CD8-positive, alpha-beta memory T cell (primary cell): ENCODE results near the gene DHX32. TPM values are rescaled to one million over a fixed set of nuclear protein-coding genes. Genes with fewer than 3 reads are reported as not detected.

ENCODE experiments used
- CTCF ChIA-PET: fragments of 350-600 bp; sonication (Branson Sonifier 250); formaldehyde crosslinking; loops from one replicate; lab custom pipeline; 2021; ENCODE audit warnings: antibody characterized with exemption; lab: Charles Lee
- POLR2A ChIA-PET: fragments of 350-600 bp; sonication (Branson Sonifier 250); formaldehyde crosslinking; loops from one replicate; lab custom pipeline; 2021; ENCODE audit warnings: antibody characterized with exemption; lab: Charles Lee
- DNase-seq, 5 donors: peaks; one replicate each; pipeline versions ENCODE4 v3.0.0 to v3.0.0-alpha.2; 2020 to 2022; ENCODE audit warnings: mixed read lengths in 1 of 5
- H3K27ac ChIP-seq: one replicate; pipeline ENCODE4 v1.7.0; 2013; ENCODE audit warnings: low read depth, mild to moderate bottlenecking, low read length, moderate library complexity
- H3K27me3 ChIP-seq: 2 replicates; pipeline ENCODE4 v1.7.0; 2013; ENCODE audit warnings: low read length, mild to moderate bottlenecking; ENCODE audit not compliant: insufficient read depth, poor library complexity, severe bottlenecking
- H3K36me3 ChIP-seq: 2 replicates; pipeline ENCODE4 v1.7.0; 2013; ENCODE audit warnings: mild to moderate bottlenecking, low read length, moderate library complexity; ENCODE audit not compliant: insufficient read depth
- H3K4me1 ChIP-seq: 2 replicates; pipeline ENCODE4 v1.7.0; 2013; ENCODE audit warnings: mild to moderate bottlenecking, low read length, moderate library complexity; ENCODE audit not compliant: insufficient read depth
- H3K4me3 ChIP-seq: 2 replicates; pipeline ENCODE4 v1.7.0; 2013; ENCODE audit warnings: mild to moderate bottlenecking, low read length
- H3K9me3 ChIP-seq: 2 replicates; pipeline ENCODE4 v1.7.0; 2013; ENCODE audit warnings: mild to moderate bottlenecking, low read length
- H3K27ac Mint-ChIP-seq, 8 donors: one replicate each; pipeline ENCODE4 v1.8.0; 2020 to 2021; ENCODE audit warnings: mixed read lengths in 8 of 8, mild to moderate bottlenecking in 6 of 8, inconsistent platforms in 3 of 8, moderate library complexity in 3 of 8
- H3K27me3 Mint-ChIP-seq, 2 donors: one replicate each; pipeline ENCODE4 v1.8.0; 2020 to 2021; ENCODE audit warnings: mixed read lengths in 2 of 2, mild to moderate bottlenecking in 1 of 2, moderate library complexity in 1 of 2
- H3K36me3 Mint-ChIP-seq, 3 donors: one replicate each; pipeline ENCODE4 v1.8.0; 2020 to 2021; ENCODE audit warnings: mixed read lengths in 3 of 3, inconsistent platforms in 1 of 3, mild to moderate bottlenecking in 1 of 3
- H3K4me1 Mint-ChIP-seq, 3 donors: one replicate each; pipeline ENCODE4 v1.8.0; 2020 to 2021; ENCODE audit warnings: mixed read lengths in 3 of 3, inconsistent platforms in 1 of 3, mild to moderate bottlenecking in 1 of 3
- H3K4me3 Mint-ChIP-seq, 7 donors: one replicate each; pipeline ENCODE4 v1.8.0; 2020 to 2021; ENCODE audit warnings: mixed read lengths in 7 of 7, mild to moderate bottlenecking in 6 of 7, moderate library complexity in 4 of 7, inconsistent platforms in 2 of 7
- H3K9me3 Mint-ChIP-seq, 5 donors: one replicate each; pipeline ENCODE4 v1.8.0; 2020 to 2022; ENCODE audit warnings: mixed read lengths in 5 of 5, mild to moderate bottlenecking in 3 of 5, moderate library complexity in 2 of 5, inconsistent platforms in 1 of 5
- polyA plus RNA-seq: library from polyadenylated mRNA; unstranded; fragments of 300-500 nt; fragmentation: Illumina TruSeq; gene quantifications from one replicate; pipeline ENCODE4 v1.2.3, GENCODE V29; 2021
- total RNA-seq, 2 experiments: library from RNA; stranded (reverse); gene quantifications; one replicate each; pipeline ENCODE4 v1.2.3, GENCODE V29; 2021

The DHX32 gene
- total and polyA plus RNA-seq, 3 experiments from 2014 or later = 8.4 to 11.0 (median 10.7) TPM

- no peaks in the 10 kb centered on the region for H3K9me3 ChIP-seq
- no peak overlapping the region for H3K4me3 ChIP-seq
- H3K36me3 ChIP-seq = peaks cover 13% of the 10 kb centered on the region
- ChIA-PET CTCF (no interaction called here), POLR2A (no interaction called here)
- Mint-ChIP-seq H3K9me3 (no peaks in the 10 kb centered on the region), H3K27ac (no peak overlapping the region), H3K27me3 (peaks cover 0 to 1% of the 10 kb centered on the region in 2 donors), H3K36me3 (peaks cover 0 to 84% (median 18%) of the 10 kb centered on the region in 3 donors), H3K4me3 (no peak overlapping the region), H3K4me1 (no peaks in the 10 kb centered on the region)
- no peak for DNase-seq
- no peak overlapping the region for H3K27ac ChIP-seq
- no peaks in the 10 kb centered on the region for H3K4me1 ChIP-seq
- H3K27me3 ChIP-seq = no peaks in the 10 kb centered on the region
Measured at GRCh38 chr10:125802131-125802530, 79.0 kb downstream of the DHX32 start.

GRCh38 chr10:125801574-125801973 is 79.5 kb downstream of the DHX32 start:
- ChIA-PET POLR2A (no interaction called here), CTCF (no interaction called here)
- peaks cover 0 to 83% (median 21%) of the 10 kb centered on the region in 3 donors for H3K36me3 Mint-ChIP-seq
- H3K9me3 ChIP-seq = no peaks in the 10 kb centered on the region
- H3K27ac ChIP-seq = no peak overlapping the region
- H3K4me1 Mint-ChIP-seq = no peaks in the 10 kb centered on the region
- peaks cover 13% of the 10 kb centered on the region for H3K36me3 ChIP-seq
- H3K4me3 Mint-ChIP-seq = no peak overlapping the region
- no peaks in the 10 kb centered on the region for H3K27me3 ChIP-seq
- H3K27me3 Mint-ChIP-seq = peaks cover 0 to 1% of the 10 kb centered on the region in 2 donors
- no peak overlapping the region for H3K4me3 ChIP-seq
- no peaks in the 10 kb centered on the region for H3K9me3 Mint-ChIP-seq
- no peak for DNase-seq
- H3K4me1 ChIP-seq = no peaks in the 10 kb centered on the region
- H3K27ac Mint-ChIP-seq = peak overlapping the region in 1 of 8 donors; percentile 27

GRCh38 chr10:125799451-125800182 is 81.5 kb downstream of the DHX32 start:
- POLR2A ChIA-PET = no interaction called here
- peak overlapping the region in 2 of 8 donors; percentile 17 to 27 for H3K27ac Mint-ChIP-seq
- H3K4me3 Mint-ChIP-seq = no peak overlapping the region
- DNase-seq = no peak
- no peaks in the 10 kb centered on the region for H3K9me3 Mint-ChIP-seq
- H3K36me3 ChIP-seq = peaks cover 11% of the 10 kb centered on the region
- no peaks in the 10 kb centered on the region for H3K27me3 ChIP-seq
- CTCF ChIA-PET = no interaction called here
- no peak overlapping the region for H3K4me3 ChIP-seq
- no peak overlapping the region for H3K27ac ChIP-seq
- peaks cover 0 to 1% of the 10 kb centered on the region in 2 donors for H3K27me3 Mint-ChIP-seq
- peaks cover 0 to 79% (median 13%) of the 10 kb centered on the region in 3 donors for H3K36me3 Mint-ChIP-seq
- H3K4me1 Mint-ChIP-seq = no peaks in the 10 kb centered on the region
- no peaks in the 10 kb centered on the region for H3K9me3 ChIP-seq
- H3K4me1 ChIP-seq = no peaks in the 10 kb centered on the region

GRCh38 chr10:125797994-125798662 is 83.0 kb downstream of the DHX32 start:
- CTCF ChIA-PET = no interaction called here

GRCh38 chr10:125797424-125797823 is 83.7 kb downstream of the DHX32 start:
- Histone ChIP-seq H3K4me1 (no peaks in the 10 kb centered on the region), H3K36me3 (peaks cover 4% of the 10 kb centered on the region), H3K27ac (no peak overlapping the region), H3K4me3 (no peak overlapping the region), H3K9me3 (no peaks in the 10 kb centered on the region), H3K27me3 (no peaks in the 10 kb centered on the region)
- H3K36me3 Mint-ChIP-seq = peaks cover 0 to 84% (median 21%) of the 10 kb centered on the region in 3 donors
- peaks cover 3% of the 10 kb centered on the region in 3 donors for H3K4me1 Mint-ChIP-seq
- H3K9me3 Mint-ChIP-seq = no peaks in the 10 kb centered on the region
- peaks cover 0 to 1% of the 10 kb centered on the region in 2 donors for H3K27me3 Mint-ChIP-seq
- peak overlapping the region in 1 of 8 donors; percentile 38 for H3K27ac Mint-ChIP-seq
- no peak overlapping the region for H3K4me3 Mint-ChIP-seq
- no peak for DNase-seq
- CTCF ChIA-PET = interaction anchor here (1.5 kb wide), 1 partner anchor 12 kb away, joined by 4 read pairs; no protein-coding TSS in a partner anchor
- POLR2A ChIA-PET = no interaction called here

More at GRCh38 chr10:125797994-125798662, 83.0 kb downstream of the DHX32 start:
- H3K27me3 ChIP-seq = no peaks in the 10 kb centered on the region
- no peaks in the 10 kb centered on the region for H3K9me3 ChIP-seq
- Mint-ChIP-seq H3K4me1 (no peaks in the 10 kb centered on the region), H3K27me3 (peaks cover 0 to 1% of the 10 kb centered on the region in 2 donors), H3K27ac (peak overlapping the region in 2 of 8 donors; percentile 8 to 56), H3K9me3 (no peaks in the 10 kb centered on the region), H3K4me3 (no peak overlapping the region), H3K36me3 (peaks cover 0 to 83% (median 20%) of the 10 kb centered on the region in 3 donors)
- no peak for DNase-seq
- H3K4me3 ChIP-seq = no peak overlapping the region
- peaks cover 4% of the 10 kb centered on the region for H3K36me3 ChIP-seq
- no peak overlapping the region for H3K27ac ChIP-seq
- POLR2A ChIA-PET = no interaction called here
- H3K4me1 ChIP-seq = no peaks in the 10 kb centered on the region

- peaks cover 9% of the 10 kb centered on the region for H3K36me3 ChIP-seq
- Mint-ChIP-seq H3K27ac (peak overlapping the region in 4 of 8 donors; percentile 19 to 64 (median 44)), H3K4me3 (no peak overlapping the region), H3K36me3 (peaks cover 0 to 80% (median 21%) of the 10 kb centered on the region in 3 donors), H3K27me3 (peaks cover 0 to 1% of the 10 kb centered on the region in 2 donors), H3K9me3 (no peaks in the 10 kb centered on the region), H3K4me1 (peaks cover 5 to 6% (median 5%) of the 10 kb centered on the region in 3 donors)
- no peak overlapping the region for H3K4me3 ChIP-seq
- H3K4me1 ChIP-seq = no peaks in the 10 kb centered on the region
- no peak for DNase-seq
- POLR2A ChIA-PET = interaction anchor here (0.6 kb wide), 1 partner anchor 21 kb away, joined by 4 read pairs; no protein-coding TSS in a partner anchor
- CTCF ChIA-PET = interaction anchor here (1.2 to 1.5 kb wide), 2 partner anchors 10 to 27 kb away, joined by 3 to 4 read pairs; partner anchors contain the start of genes BCCIP and UROS
- H3K27ac ChIP-seq = no peak overlapping the region
- H3K27me3 ChIP-seq = no peaks in the 10 kb centered on the region
- H3K9me3 ChIP-seq = no peaks in the 10 kb centered on the region
Measured at GRCh38 chr10:125795637-125796190, 85.4 kb downstream of the DHX32 start.

- Histone ChIP-seq H3K36me3 (peaks cover 9% of the 10 kb centered on the region), H3K4me3 (no peak overlapping the region), H3K27ac (no peak overlapping the region), H3K9me3 (no peaks in the 10 kb centered on the region), H3K27me3 (no peaks in the 10 kb centered on the region), H3K4me1 (no peaks in the 10 kb centered on the region)
- no peak for DNase-seq
- peaks cover 0 to 80% (median 22%) of the 10 kb centered on the region in 3 donors for H3K36me3 Mint-ChIP-seq
- no peaks in the 10 kb centered on the region for H3K9me3 Mint-ChIP-seq
- H3K4me1 Mint-ChIP-seq = peaks cover 5 to 7% (median 7%) of the 10 kb centered on the region in 3 donors
- CTCF ChIA-PET = interaction anchor here (1.2 kb wide), 1 partner anchor 28 kb away, joined by 3 read pairs; the partner anchor contains the start of genes BCCIP and UROS
- POLR2A ChIA-PET = interaction anchor here (0.6 kb wide), 1 partner anchor 22 kb away, joined by 4 read pairs; no protein-coding TSS in a partner anchor
- H3K27me3 Mint-ChIP-seq = no peaks in the 10 kb centered on the region
- H3K27ac Mint-ChIP-seq = peak overlapping the region in 1 of 8 donors; percentile 18
- H3K4me3 Mint-ChIP-seq = no peak overlapping the region
Measured at GRCh38 chr10:125795128-125795527, 86.0 kb downstream of the DHX32 start.
